NCI-H2029 treated with DMSO at 0.1 percent for 48 hours (cell line): ENCODE data around the gene GPR26.

ENCODE experiments used
- DNase-seq: peaks from one replicate; lab custom pipeline; 2025; lab: John Stamatoyannopoulos, UW

The GPR26 gene, protein sequence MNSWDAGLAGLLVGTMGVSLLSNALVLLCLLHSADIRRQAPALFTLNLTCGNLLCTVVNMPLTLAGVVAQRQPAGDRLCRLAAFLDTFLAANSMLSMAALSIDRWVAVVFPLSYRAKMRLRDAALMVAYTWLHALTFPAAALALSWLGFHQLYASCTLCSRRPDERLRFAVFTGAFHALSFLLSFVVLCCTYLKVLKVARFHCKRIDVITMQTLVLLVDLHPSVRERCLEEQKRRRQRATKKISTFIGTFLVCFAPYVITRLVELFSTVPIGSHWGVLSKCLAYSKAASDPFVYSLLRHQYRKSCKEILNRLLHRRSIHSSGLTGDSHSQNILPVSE

DNA sequence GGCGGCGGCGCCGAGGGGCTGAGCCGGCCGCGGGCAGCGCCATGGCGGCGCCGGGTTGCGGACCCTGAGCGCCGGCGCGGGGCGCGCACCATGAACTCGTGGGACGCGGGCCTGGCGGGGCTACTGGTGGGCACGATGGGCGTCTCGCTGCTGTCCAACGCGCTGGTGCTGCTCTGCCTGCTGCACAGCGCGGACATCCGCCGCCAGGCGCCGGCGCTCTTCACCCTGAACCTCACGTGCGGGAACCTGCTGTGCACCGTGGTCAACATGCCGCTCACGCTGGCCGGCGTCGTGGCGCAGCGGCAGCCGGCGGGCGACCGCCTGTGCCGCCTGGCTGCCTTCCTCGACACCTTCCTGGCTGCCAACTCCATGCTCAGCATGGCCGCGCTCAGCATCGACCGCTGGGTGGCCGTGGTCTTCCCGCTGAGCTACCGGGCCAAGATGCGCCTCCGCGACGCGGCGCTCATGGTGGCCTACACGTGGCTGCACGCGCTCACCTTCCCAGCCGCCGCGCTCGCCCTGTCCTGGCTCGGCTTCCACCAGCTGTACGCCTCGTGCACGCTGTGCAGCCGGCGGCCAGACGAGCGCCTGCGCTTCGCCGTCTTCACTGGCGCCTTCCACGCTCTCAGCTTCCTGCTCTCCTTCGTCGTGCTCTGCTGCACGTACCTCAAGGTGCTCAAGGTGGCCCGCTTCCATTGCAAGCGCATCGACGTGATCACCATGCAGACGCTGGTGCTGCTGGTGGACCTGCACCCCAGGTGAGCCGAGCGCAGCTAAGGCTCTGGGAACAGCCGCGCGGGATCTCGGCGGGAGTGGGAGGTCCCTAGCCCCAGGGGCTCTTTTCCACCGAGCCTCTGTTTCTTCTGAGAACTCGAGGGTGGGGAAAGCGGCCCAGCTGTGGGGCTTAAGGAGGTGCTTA is at the start of gene GPR26:
Gene GPR26, plus strand, starts transcription at position 38 of the 919 bp plus-strand sequence. Its CDS starts 53 bp downstream, at position 91.
- no peak for DNase-seq

DNA sequence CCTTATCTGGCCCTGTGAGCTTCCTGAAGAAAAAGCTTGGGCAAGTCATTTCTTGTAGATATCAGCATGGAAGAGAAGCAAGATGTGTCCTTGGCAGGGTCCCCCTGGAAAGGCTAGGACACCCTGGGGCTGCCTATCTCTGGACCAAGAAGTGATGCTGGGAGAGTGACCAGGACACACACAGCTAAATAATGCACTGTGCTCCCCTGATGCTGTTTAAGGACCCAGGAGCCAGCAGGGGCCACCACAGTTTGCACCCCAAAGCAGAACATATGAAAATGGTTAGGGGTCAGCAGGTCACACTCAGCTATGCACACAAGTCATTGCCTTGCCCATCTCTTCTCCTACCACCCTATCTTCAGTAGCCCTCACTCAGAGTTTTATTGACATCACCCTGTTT is 47.9 kb upstream of the GPR26 start:
- no peak for DNase-seq

GRCh38 chr10:123619067-123619855 is 46.9 kb upstream of the GPR26 start:
- DNase-seq, result no peak

DNA sequence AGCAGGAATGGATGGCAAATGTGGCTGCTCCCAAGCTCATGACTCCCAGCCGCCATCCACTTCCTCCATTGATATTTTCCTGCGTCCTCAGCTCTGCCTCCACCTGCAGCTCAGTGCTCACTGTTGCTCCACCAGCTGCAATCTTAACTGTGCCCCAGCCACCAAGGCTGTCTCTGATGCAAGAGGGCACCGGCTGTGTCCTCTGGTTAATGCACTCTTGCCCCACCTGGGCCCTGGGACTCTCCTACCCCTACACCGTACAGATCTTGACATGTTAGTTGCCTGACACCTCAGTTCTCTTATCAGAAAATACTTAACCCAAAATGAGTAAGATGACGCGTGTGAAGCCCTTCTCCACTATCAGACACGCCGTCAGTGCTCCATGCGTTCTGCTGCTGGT is 45.5 kb upstream of the GPR26 start:
- DNase-seq, result no peak

GRCh38 chr10:123621492-123621891 is 44.7 kb upstream of the GPR26 start:
- DNase-seq, result no peak

- DNase-seq, result no peak
These were observed 44.2 kb upstream of the GPR26 start for GRCh38 chr10:123621916-123622315.

DNA sequence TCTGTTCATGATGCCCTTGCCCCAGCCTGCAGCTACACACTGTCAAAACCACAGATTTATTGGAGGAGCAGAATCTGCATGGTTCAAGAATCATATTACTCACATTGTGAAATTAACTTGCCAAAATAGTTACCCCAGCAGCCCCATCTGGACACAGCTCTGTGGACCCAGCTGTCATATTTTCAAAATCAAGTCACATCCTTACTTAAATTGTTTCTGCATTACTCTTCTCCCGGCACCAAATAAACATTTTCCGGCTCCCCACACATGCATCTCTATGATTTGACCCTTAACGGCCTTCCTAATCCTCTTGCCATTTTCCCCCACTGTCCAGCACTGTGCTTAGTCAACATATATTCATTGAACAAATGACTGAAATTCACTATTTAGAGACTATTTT is 43.8 kb upstream of the GPR26 start:
- DNase-seq, result no peak

GRCh38 chr10:123624086-123624485 is 42.1 kb upstream of the GPR26 start:
- no peak for DNase-seq

DNA sequence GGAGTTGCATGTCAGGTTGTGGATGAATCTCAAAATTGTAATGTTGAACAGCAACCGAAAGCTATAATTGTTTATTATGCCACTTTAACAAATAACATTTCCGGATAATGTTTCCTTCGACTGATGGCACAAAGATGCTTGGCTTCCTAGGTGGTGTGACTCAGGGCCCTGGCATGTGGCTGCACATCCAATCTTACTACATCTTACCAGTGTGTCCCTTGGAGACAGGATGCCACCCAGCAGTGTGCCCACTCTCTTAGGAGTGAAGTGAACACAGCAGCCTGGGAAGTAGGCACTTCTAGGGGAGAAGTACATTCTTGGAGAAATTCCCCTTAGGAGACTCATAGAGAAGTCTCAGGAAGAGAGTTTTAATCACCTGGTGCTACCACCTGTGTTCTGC is 33.0 kb upstream of the GPR26 start:
- no peak for DNase-seq

GRCh38 chr10:123633636-123634035 is 32.5 kb upstream of the GPR26 start:
- no peak for DNase-seq

DNA sequence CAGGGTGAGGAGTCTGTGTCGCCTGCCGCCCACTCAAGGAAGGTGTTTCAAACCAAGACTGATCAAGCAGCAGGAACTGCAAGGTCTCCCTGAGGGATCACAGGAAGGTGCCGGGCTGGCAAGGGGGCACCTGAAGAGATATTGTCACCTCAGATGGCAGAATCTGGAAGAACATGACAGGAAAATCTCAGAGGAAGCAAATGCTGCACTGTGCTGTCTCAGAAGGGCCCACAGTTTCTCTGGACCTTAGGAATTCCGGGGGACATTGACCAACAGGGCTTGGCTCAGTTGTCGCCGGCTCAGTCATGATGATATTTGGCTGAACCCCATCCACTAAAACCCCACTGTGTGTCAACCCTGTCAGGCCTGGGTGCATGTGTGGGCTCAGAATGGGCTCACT is 31.9 kb upstream of the GPR26 start:
- no peak for DNase-seq

- no peak for DNase-seq
These were observed 31.0 kb upstream of the GPR26 start for GRCh38 chr10:123635131-123635530.

DNA sequence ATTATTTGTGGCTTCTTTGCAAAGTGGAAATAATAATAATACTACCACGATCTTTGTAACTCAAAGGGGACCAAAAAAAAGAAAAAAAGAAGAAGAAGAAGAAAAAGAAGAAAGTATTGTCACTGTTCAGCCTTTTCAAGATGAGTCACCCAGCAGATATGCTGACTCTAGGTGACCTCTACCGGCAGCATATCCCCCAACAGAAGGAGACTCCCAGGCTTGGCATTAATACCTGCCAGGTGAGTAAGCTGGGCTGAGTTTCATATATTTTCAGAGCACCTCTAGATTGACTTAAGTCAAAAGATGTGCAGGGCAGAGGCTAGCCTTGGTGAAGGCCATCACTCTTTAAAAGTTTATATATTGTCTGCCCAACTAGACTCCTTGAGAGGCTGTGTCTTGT is 30.4 kb upstream of the GPR26 start:
- no peak for DNase-seq

- no peak for DNase-seq
These were observed 29.4 kb upstream of the GPR26 start for GRCh38 chr10:123636598-123637325.

GRCh38 chr10:123637326-123637880 is 28.8 kb upstream of the GPR26 start:
- DNase-seq, result no peak

- DNase-seq, result no peak
These were observed 27.0 kb upstream of the GPR26 start for GRCh38 chr10:123639131-123639530.

- no peak for DNase-seq
These were observed 26.1 kb upstream of the GPR26 start for GRCh38 chr10:123640016-123640535.

GRCh38 chr10:123642293-123642692 is 23.9 kb upstream of the GPR26 start:
- DNase-seq, result no peak

GRCh38 chr10:123642697-123643096 is 23.5 kb upstream of the GPR26 start:
- no peak for DNase-seq

- no peak for DNase-seq
These were observed 22.8 kb upstream of the GPR26 start for GRCh38 chr10:123643315-123643714.

DNA sequence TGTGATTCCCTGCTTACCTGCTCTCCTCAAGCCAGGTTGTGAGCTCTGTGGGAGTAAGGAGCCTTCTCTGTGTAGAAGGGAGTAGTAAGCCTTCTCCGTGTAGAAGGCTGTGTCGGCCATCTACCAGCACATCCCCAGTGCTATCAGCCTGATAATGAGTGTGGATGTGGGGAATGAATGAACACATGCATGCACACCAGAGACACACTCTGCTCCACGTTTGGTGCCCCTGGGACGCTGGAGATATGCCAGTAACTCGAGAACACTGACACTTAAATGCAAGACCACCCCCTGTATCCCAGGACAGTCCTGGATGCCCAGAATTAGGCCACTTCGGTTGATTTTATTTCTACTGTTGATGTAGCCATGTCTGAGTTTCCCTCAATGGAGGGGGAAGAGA is 21.1 kb upstream of the GPR26 start:
- DNase-seq, result no peak
